Large intestine (tissue), 3 donors: ENCODE data around the gene COL5A1. TPM values are rescaled to one million over a fixed set of nuclear protein-coding genes. Genes with fewer than 3 reads are reported as not detected.

Experiments used
- DNase-seq, 2 donors: peaks; one replicate each; pipeline versions ENCODE4 v3.0.0 to v3.0.0-alpha.2; 2013
- H3K27ac ChIP-seq: one replicate; pipeline ENCODE4 v1.5.1; 2013; ENCODE audit warnings: low read length
- H3K27me3 ChIP-seq: 2 replicates; pipeline ENCODE4 v1.6.1; 2013; ENCODE audit warnings: low read length; ENCODE audit not compliant: control insufficient read depth, insufficient read depth
- H3K36me3 ChIP-seq: 2 replicates; pipeline ENCODE4 v1.6.1; 2013; ENCODE audit warnings: low read length; ENCODE audit not compliant: control insufficient read depth, insufficient read depth
- H3K4me1 ChIP-seq: one replicate; pipeline ENCODE4 v1.6.1; 2013; ENCODE audit warnings: low read length; ENCODE audit not compliant: control insufficient read depth, insufficient read depth
- H3K4me3 ChIP-seq: one replicate; pipeline ENCODE4 v1.5.1; 2013; ENCODE audit warnings: low read length
- H3K9me3 ChIP-seq: one replicate; pipeline ENCODE4 v1.6.1; 2013; ENCODE audit warnings: mild to moderate bottlenecking, low read depth, low read length, moderate library complexity; ENCODE audit not compliant: control insufficient read depth
- WGBS: methylation state at CpG from one replicate; pipeline ENCODE4 v1.1.5; 2013; ENCODE audit warnings: low lambda C conversion rate; ENCODE audit not compliant: insufficient coverage; 5-methylcytosine and 5-hydroxymethylcytosine counted together
- polyA plus RNA-seq: library from polyadenylated mRNA; unstranded; fragments of 120-200 nt; gene quantifications from one replicate; pipeline ENCODE4 v1.2.1, GENCODE V29; 2013

The COL5A1 gene
- polyA plus RNA-seq, 1 donor, result 79.9 TPM

DNA sequence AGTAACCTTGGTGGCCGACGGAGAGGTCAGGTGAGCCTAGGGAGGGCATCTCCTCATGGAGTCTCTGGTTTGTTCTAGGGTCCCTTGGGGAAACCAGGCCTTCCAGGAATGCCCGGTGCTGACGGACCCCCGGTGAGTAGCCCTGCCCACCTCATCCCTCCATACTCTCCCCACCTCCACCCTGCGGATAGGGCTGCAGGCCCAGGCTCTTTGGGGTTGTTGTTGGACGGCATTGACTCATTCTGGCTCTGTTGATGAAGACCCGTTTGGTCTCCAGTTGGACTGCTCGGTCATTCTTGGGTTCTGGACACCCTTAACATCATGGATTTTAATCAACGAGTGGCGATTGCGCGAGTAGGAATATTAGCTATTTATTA is 126.7 kb downstream of the COL5A1 start:
- no peaks in the 10 kb centered on the region for H3K4me1 ChIP-seq
- H3K36me3 ChIP-seq, result peaks cover 18% of the 10 kb centered on the region
- no peak overlapping the region for H3K4me3 ChIP-seq
- H3K27me3 ChIP-seq, result no peaks in the 10 kb centered on the region
- WGBS, result no CpG with 5 or more reads among the region's 13 CpGs
- no peak overlapping the region for H3K27ac ChIP-seq
- H3K9me3 ChIP-seq, result no peaks in the 10 kb centered on the region
- no peak for DNase-seq

DNA sequence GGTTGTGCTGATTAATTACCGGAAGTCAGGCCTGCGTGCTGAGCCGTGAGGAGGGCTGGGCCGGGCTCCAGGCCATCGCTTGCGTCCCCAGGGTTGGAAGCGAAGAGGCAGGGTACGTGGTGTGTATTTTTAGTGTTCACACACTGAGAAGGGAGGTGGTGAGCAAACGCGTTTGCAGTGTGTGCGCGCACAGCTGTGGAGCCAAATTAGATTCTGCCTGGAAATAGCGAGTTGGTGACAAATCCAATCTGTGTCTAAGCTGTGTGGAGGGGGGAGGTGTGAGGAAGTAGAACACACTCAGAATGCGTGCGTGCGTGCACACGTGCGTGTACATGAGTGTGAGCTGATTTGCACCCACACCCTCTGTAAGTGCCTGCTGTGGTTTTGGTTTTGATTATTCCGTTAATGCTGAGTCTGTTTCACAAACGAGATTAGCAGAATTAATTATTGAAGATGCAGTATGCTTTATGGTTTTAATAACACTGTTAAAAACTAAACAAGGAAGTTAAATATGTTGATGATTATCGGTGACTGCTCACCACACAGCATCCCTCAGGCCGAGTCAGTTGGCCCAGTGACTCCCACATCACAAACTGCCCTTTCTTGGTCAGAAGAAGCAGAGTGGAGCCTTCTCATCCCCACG is 127.2 kb downstream of the COL5A1 start:
- Histone ChIP-seq H3K9me3 (no peaks in the 10 kb centered on the region), H3K4me1 (no peaks in the 10 kb centered on the region), H3K27me3 (no peaks in the 10 kb centered on the region), H3K27ac (no peak overlapping the region), H3K4me3 (no peak overlapping the region), H3K36me3 (peaks cover 16% of the 10 kb centered on the region)
- WGBS, result 100% methylated on average over 5 of the region's 23 CpGs
- DNase-seq, result peak in 1 of 2 donors; percentile 23

DNA sequence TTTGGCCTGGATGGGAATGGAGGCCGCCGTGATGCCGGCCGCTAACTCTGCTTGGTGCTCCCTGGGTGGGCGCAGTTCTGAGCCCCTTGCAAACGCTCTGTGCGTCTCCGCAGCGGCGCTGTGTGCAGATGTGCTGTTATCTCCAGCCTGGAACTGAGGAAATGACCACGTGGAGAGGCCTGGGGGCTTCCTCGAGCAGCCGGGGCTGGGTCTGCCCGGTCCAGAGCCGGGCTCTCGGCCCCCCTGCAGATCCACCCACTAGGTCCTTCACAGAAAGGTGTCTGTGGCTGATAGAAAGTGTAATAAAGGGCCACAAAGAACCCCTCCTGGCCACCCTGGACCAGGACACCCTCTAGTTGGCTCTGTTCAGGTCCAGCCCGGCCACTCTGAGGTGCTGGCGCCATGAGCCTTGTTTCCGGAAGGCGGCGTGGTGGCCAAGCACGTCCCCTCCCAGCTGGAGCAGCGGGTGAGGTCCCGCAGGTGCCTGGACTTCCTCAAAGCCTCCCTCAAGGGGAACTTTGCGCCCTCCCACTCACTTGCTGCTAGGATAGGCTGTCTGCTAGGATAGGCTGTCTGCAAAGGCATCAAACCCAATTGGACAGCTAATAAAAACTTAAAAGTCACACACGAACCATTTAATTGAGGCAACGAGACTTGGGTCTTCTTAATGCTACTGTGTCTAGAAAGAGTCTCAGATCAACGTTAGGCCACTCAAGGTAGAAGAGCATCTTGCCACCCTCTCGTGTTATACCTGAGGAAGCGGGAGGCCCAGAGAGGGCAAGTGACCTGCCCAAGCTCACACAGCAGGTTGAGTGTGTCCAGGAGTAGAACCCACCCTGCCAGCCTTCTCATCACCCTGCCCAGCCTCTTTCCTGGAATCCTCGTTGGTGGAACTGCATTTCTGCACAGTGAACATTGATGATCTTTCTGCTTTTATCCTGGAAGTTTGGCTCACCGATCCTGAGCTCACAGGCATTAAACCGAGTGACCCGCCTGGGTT is 129.7 kb downstream of the COL5A1 start:
- no CpG with 5 or more reads among the region's 34 CpGs for WGBS
- H3K36me3 ChIP-seq, result peaks cover 22% of the 10 kb centered on the region
- H3K4me1 ChIP-seq, result peaks cover 15% of the 10 kb centered on the region
- no peak for DNase-seq
- H3K27ac ChIP-seq, result no peak overlapping the region
- H3K9me3 ChIP-seq, result no peaks in the 10 kb centered on the region
- H3K4me3 ChIP-seq, result no peak overlapping the region
- H3K27me3 ChIP-seq, result no peaks in the 10 kb centered on the region

DNA sequence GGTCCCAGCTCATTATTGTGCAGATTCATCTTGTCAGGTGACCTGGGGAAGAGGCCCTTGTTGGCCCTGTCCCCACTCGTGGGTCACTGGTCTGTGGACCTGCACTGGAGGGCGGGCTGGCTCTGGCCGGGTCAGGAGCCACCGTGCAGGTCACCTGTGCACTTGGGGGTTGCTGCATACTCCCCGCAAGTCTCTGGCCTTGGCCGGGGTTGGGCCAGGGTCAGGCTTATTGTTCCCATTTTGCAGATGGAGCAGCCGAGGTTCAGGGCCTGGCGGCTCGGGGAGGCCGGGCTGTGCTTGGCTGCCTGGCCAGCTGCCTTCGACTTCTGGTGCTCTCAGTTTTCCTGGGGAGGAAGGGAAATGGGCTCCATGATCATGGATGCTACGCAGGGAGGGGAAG is 130.7 kb downstream of the COL5A1 start:
- Histone ChIP-seq H3K4me3 (no peak overlapping the region), H3K36me3 (peaks cover 17% of the 10 kb centered on the region), H3K4me1 (peaks cover 15% of the 10 kb centered on the region), H3K9me3 (no peaks in the 10 kb centered on the region), H3K27ac (no peak overlapping the region), H3K27me3 (no peaks in the 10 kb centered on the region)
- DNase-seq, result no peak
- no CpG with 5 or more reads among the region's 12 CpGs for WGBS

DNA sequence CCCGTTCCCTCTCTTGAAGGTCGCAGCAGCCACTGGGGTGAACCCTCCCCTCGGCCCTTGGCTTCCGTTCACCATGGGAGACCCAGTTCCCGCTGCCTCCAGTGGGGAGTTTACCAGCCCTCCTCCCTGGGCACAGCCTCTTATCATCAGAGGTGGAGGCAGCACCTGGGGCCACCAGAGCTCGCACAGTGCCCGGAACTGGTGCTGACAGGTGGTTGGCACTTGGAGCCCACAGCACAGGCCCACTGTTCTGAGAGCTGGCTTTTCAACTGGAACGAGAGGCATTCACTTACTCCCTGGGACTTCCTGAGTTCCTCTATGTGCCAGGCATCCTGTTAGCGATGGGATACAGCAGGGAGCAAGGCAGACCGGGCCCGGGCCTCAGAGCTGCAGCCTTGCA is 132.2 kb downstream of the COL5A1 start:
- no peaks in the 10 kb centered on the region for H3K9me3 ChIP-seq
- peaks cover 17% of the 10 kb centered on the region for H3K36me3 ChIP-seq
- no peak for DNase-seq
- H3K4me3 ChIP-seq, result no peak overlapping the region
- no peak overlapping the region for H3K27ac ChIP-seq
- no peaks in the 10 kb centered on the region for H3K27me3 ChIP-seq
- H3K4me1 ChIP-seq, result peaks cover 15% of the 10 kb centered on the region
- 100% methylated on average over 1 of the region's 11 CpGs for WGBS

DNA sequence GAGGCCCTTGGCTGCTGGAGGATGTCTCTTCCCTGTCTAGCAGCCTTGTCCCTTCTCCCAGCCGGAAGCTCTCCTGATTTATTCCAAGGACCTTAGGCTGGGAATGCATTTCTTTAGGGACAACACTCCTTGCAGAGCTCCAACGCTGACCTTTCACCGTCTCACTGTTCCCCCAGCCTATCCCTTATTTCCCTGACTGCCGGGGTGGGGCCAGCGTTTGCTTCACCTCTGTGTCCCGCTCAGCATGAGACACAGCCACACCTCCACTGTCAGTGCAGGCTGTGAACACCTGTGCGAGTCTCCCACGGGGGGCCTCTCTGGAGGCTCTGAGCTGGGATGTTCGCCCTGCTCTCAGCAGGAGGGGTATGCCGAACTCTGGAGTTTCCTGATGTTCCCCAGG is 132.8 kb downstream of the COL5A1 start:
- no peaks in the 10 kb centered on the region for H3K27me3 ChIP-seq
- H3K36me3 ChIP-seq, result peaks cover 18% of the 10 kb centered on the region
- WGBS, result no CpG with 5 or more reads among the region's 10 CpGs
- peak in 1 of 2 donors; percentile 63 for DNase-seq
- peaks cover 15% of the 10 kb centered on the region for H3K4me1 ChIP-seq
- H3K9me3 ChIP-seq, result no peaks in the 10 kb centered on the region
- H3K27ac ChIP-seq, result no peak overlapping the region
- no peak overlapping the region for H3K4me3 ChIP-seq

DNA sequence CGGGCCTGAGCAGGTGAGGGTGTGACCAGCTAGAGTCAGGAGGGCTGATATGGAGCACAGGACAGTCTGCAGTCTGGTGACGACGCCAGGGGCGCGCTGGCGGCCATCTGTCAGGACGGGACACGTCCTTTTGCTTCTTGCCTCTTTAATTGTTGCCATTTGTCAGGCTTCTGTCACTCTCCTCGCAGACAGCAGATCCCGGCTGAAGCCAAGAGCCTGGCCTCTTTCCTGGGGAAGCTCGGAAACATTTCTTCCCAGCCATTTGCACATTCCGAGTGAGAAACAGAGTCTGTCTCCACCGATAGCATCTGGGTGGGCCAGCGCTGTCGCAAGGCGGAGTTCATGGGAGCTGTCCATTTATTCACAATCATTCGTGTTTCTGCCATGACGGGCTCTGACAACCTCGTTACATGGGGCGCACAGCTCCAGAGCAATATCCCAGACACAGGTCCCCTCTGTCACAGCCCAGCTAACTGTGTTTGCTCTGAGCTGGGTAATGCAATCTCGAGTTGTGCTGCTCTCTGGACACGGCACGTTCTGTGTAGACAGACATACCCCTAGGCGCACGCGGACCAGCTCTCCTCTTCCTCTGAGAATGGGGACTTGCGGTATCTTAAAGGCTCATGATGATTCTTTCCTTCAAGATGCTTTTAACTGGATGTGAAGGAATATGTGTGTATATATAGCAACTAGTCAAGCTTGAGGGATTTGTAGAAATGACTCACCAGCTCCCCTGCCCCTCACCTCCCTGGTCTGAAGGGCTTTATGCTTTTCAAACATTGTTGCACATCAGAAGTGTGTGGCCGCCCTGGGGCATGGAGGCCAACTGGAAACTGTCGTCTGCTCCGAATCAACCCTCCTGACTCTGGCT is 133.7 kb downstream of the COL5A1 start:
- peaks cover 21% of the 10 kb centered on the region for H3K36me3 ChIP-seq
- no peak overlapping the region for H3K4me3 ChIP-seq
- H3K27me3 ChIP-seq, result no peaks in the 10 kb centered on the region
- H3K9me3 ChIP-seq, result no peaks in the 10 kb centered on the region
- H3K27ac ChIP-seq, result peak overlapping the region; percentile 31
- peaks cover 15% of the 10 kb centered on the region for H3K4me1 ChIP-seq
- 100% methylated on average over 1 of the region's 30 CpGs for WGBS
- no peak for DNase-seq

DNA sequence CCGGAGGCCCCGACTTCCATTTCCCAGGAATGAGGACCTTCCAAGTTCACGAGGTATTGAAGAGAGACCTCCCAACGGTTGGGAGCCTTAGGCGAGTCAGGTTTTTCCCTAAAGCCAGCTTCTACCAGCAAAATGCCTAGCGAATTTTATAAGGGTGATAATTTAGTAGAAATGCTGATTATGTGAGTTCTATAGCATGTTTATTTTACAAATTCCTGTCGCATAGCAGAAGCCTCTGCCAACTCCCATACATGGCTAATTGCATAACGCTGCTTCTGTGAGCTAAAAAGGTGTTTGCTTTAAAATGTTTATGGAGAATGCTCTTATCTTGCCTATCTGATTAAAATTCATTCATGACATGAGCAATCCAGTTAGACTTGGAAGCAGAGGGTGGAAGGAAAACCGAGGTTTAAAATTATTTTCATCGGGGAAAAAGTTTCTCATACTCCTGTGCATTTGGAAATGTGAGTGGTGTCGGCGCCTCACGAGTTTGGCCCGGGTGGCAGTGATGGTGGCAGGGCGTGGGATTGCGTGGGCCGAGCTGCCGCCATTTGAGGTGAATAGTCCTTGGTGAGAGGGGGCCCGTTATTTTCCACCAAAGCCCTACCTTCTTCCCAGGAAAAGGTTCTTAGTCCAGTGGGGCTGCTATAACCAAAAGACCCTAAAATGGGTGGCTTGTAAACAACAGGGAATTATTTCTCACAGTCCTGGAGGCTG is 134.6 kb downstream of the COL5A1 start:
- WGBS, result 25% methylated on average over 2 of the region's 19 CpGs
- Histone ChIP-seq H3K36me3 (peaks cover 26% of the 10 kb centered on the region), H3K27ac (peak overlapping the region; percentile 31), H3K4me1 (peaks cover 15% of the 10 kb centered on the region), H3K27me3 (no peaks in the 10 kb centered on the region), H3K9me3 (no peaks in the 10 kb centered on the region), H3K4me3 (no peak overlapping the region)
- no peak for DNase-seq

DNA sequence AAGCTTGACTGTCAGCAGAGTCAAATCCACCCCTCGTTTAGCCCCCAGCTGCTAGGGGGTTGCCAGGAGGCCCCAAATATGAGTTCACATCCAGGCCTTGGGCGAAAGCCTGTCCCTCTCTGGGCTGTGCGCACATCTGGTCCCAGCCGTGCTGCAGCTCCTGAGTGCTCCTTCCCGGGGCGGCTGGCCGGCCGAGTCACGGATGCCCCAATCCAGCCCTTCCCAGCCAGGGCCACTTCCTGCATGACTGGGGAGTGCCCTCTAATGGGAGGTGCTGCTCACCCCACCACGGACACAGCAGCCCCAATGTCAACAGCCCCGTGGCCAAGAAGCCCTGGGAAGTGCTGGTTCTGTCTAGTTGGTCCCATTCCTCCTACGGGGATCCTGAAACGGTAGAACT is 135.6 kb downstream of the COL5A1 start:
- Histone ChIP-seq H3K27ac (no peak overlapping the region), H3K4me3 (no peak overlapping the region), H3K4me1 (peaks cover 15% of the 10 kb centered on the region), H3K27me3 (no peaks in the 10 kb centered on the region), H3K9me3 (no peaks in the 10 kb centered on the region), H3K36me3 (peaks cover 27% of the 10 kb centered on the region)
- no CpG with 5 or more reads among the region's 13 CpGs for WGBS
- no peak for DNase-seq
